Stimulated activated naive CD8-positive, alpha-beta T cell treated with anti-CD3 and anti-CD28 coated beads, Interleukin-15, amount 100 ng/mL, for 72 hours (primary cell): Measurements from ENCODE around the gene TXNL4A.

Source experiments
- ATAC-seq: fragments of 150-1000 bp; cut with Tn5 transposase; 2 replicates; pipeline ENCODE4 v1.10.0; 2021; ENCODE audit warnings: mild to moderate bottlenecking, moderate library complexity
- DNase-seq, 2 donors: peaks; one replicate each; pipeline ENCODE4 v3.0.0; 2021 to 2022
- H3K27ac Mint-ChIP-seq, 2 donors: one replicate each; pipeline ENCODE4 v1.8.0; 2022; ENCODE audit warnings: mild to moderate bottlenecking in 2 of 2, mixed read lengths in 2 of 2, moderate library complexity in 2 of 2
- H3K27me3 Mint-ChIP-seq: one replicate; pipeline ENCODE4 v1.8.0; 2022; ENCODE audit warnings: mixed read lengths
- H3K4me1 Mint-ChIP-seq: one replicate; pipeline ENCODE4 v1.8.0; 2022; ENCODE audit warnings: mild to moderate bottlenecking, mixed read lengths
- H3K4me3 Mint-ChIP-seq, 2 donors: one replicate each; pipeline ENCODE4 v1.8.0; 2022; ENCODE audit warnings: mild to moderate bottlenecking in 2 of 2, mixed read lengths in 2 of 2, moderate library complexity in 1 of 2
- H3K9me3 Mint-ChIP-seq, 2 donors: one replicate each; pipeline ENCODE4 v1.8.0; 2022; ENCODE audit warnings: mixed read lengths in 2 of 2

Gene TXNL4A

GRCh38 chr18:79927607-79928562 is 60.5 kb downstream of the TXNL4A start:
- no peak for DNase-seq
- H3K27ac Mint-ChIP-seq = peak overlapping the region in 1 of 2 donors; percentile 63
- no peak for ATAC-seq
- H3K27me3 Mint-ChIP-seq = no peaks in the 10 kb centered on the region
- peaks cover 27 to 39% of the 10 kb centered on the region in 2 donors for H3K9me3 Mint-ChIP-seq
- no peaks in the 10 kb centered on the region for H3K4me1 Mint-ChIP-seq
- no peak overlapping the region for H3K4me3 Mint-ChIP-seq

GRCh38 chr18:79926715-79927606 is 61.4 kb downstream of the TXNL4A start:
- DNase-seq = peak in 1 of 2 donors; percentile 4
- no peaks in the 10 kb centered on the region for H3K4me1 Mint-ChIP-seq
- H3K4me3 Mint-ChIP-seq = no peak overlapping the region
- peak overlapping the region in 1 of 2 donors; percentile 78 for H3K27ac Mint-ChIP-seq
- H3K9me3 Mint-ChIP-seq = peaks cover 21 to 30% of the 10 kb centered on the region in 2 donors
- H3K27me3 Mint-ChIP-seq = no peaks in the 10 kb centered on the region
- no peak for ATAC-seq

- peaks cover 19 to 23% of the 10 kb centered on the region in 2 donors for H3K9me3 Mint-ChIP-seq
Measured at GRCh38 chr18:79926306-79926705, 62.1 kb downstream of the TXNL4A start.

GRCh38 chr18:79924814-79925731 is 63.3 kb downstream of the TXNL4A start:
- H3K4me3 Mint-ChIP-seq = no peak overlapping the region
- no peaks in the 10 kb centered on the region for H3K27me3 Mint-ChIP-seq
- ATAC-seq = no peak
- peak overlapping the region in 1 of 2 donors; percentile 54 for H3K27ac Mint-ChIP-seq
- no peaks in the 10 kb centered on the region for H3K4me1 Mint-ChIP-seq
- H3K9me3 Mint-ChIP-seq = peaks cover 15 to 18% of the 10 kb centered on the region in 2 donors
- peak in 1 of 2 donors; percentile 3 for DNase-seq

More at GRCh38 chr18:79926306-79926705, 62.1 kb downstream of the TXNL4A start:
- H3K27me3 Mint-ChIP-seq = no peaks in the 10 kb centered on the region
- no peak overlapping the region for H3K4me3 Mint-ChIP-seq
- peak overlapping the region in 1 of 2 donors; percentile 63 for H3K27ac Mint-ChIP-seq
- ATAC-seq (no peak), DNase-seq (peak in 1 of 2 donors; percentile 4)
- no peaks in the 10 kb centered on the region for H3K4me1 Mint-ChIP-seq

- H3K27ac Mint-ChIP-seq = no peak overlapping the region
- H3K9me3 Mint-ChIP-seq = peaks cover 5 to 8% of the 10 kb centered on the region in 2 donors
- no peaks in the 10 kb centered on the region for H3K27me3 Mint-ChIP-seq
- H3K4me1 Mint-ChIP-seq = no peaks in the 10 kb centered on the region
- DNase-seq = no peak
- ATAC-seq = no peak
- H3K4me3 Mint-ChIP-seq = no peak overlapping the region
Measured at GRCh38 chr18:79923896-79924585, 64.3 kb downstream of the TXNL4A start.

- H3K27ac Mint-ChIP-seq = no peak overlapping the region
- ATAC-seq = peak; percentile 58
Measured at GRCh38 chr18:79922971-79923411, 65.4 kb downstream of the TXNL4A start.

GRCh38 chr18:79921984-79922965 is 66.1 kb downstream of the TXNL4A start:
- DNase-seq (peak in 1 of 2 donors; percentile 5), ATAC-seq (peak; percentile 43)
- no peaks in the 10 kb centered on the region for H3K4me1 Mint-ChIP-seq
- H3K27ac Mint-ChIP-seq = no peak overlapping the region
- no peaks in the 10 kb centered on the region for H3K27me3 Mint-ChIP-seq
- no peaks in the 10 kb centered on the region for H3K9me3 Mint-ChIP-seq
- H3K4me3 Mint-ChIP-seq = no peak overlapping the region

More at GRCh38 chr18:79922971-79923411, 65.4 kb downstream of the TXNL4A start:
- no peaks in the 10 kb centered on the region for H3K4me1 Mint-ChIP-seq
- H3K9me3 Mint-ChIP-seq = no peaks in the 10 kb centered on the region
- H3K4me3 Mint-ChIP-seq = no peak overlapping the region
- no peaks in the 10 kb centered on the region for H3K27me3 Mint-ChIP-seq
- DNase-seq = peak in 1 of 2 donors; percentile 8
